Spleen (tissue), 11 donors: ENCODE data around the gene OVOL3. TPM values are rescaled to one million over a fixed set of nuclear protein-coding genes. Genes with fewer than 3 reads are reported as not detected.

Source experiments
- DNase-seq: peaks from one replicate; pipeline ENCODE4 v3.0.0-alpha.2; 2020
- H3K27ac ChIP-seq, 8 donors: fragments of 200-600 bp; sonication (generic) in 7 of 8; 1 replicate in 4 of 8; 2 replicates in 4 of 8; pipeline versions ENCODE4 v1.5.0 to v1.8.0; 2016 to 2021; ENCODE audit warnings: inconsistent platforms in 4 of 8, mild to moderate bottlenecking in 4 of 8, moderate library complexity in 1 of 8
- H3K27me3 ChIP-seq, 7 donors: fragments of 200-600 bp; sonication (generic) in 6 of 7; replicated peaks in 1 of 7; 1 replicate in 4 of 7; 2 replicates in 3 of 7; pipeline versions ENCODE4 v1.5.0 to v1.8.0; 2016 to 2021; ENCODE audit warnings: inconsistent platforms in 3 of 7, mild to moderate bottlenecking in 1 of 7
- H3K36me3 ChIP-seq, 6 donors: fragments of 200-600 bp; sonication (generic) in 5 of 6; 1 replicate in 4 of 6; 2 replicates in 2 of 6; pipeline versions ENCODE4 v1.5.0 to v1.8.0; 2016 to 2021; ENCODE audit warnings: inconsistent platforms in 2 of 6
- H3K4me1 ChIP-seq, 6 donors: fragments of 200-600 bp; sonication (generic) in 5 of 6; 1 replicate in 3 of 6; 2 replicates in 3 of 6; pipeline versions ENCODE4 v1.5.0 to v1.8.0; 2016 to 2021; ENCODE audit warnings: inconsistent platforms in 3 of 6
- H3K4me3 ChIP-seq, 8 donors: fragments of 200-600 bp; sonication (generic) in 7 of 8; 1 replicate in 4 of 8; 2 replicates in 4 of 8; pipeline versions ENCODE4 v1.5.0 to v1.8.0; 2016 to 2021; ENCODE audit warnings: inconsistent platforms in 4 of 8, mild to moderate bottlenecking in 4 of 8, moderate library complexity in 2 of 8
- H3K9me3 ChIP-seq, 8 donors: fragments of 200-600 bp; sonication (generic) in 7 of 8; 1 replicate in 4 of 8; 2 replicates in 4 of 8; pipeline versions ENCODE4 v1.5.0 to v1.8.0; 2016 to 2021; ENCODE audit warnings: inconsistent platforms in 4 of 8
- CTCF ChIP-seq, 11 experiments: fragments of 200-600 bp in 7 of 11; fragments of 450-650 bp in 4 of 11; sonication (generic) in 4 of 11; IDR thresholded peaks in 8 of 11; conservative IDR thresholded peaks in 3 of 11; 1 replicate in 7 of 11; 2 replicates in 4 of 11; pipeline versions ENCODE4 v1.4.0 to v1.8.0; 2016 to 2021; ENCODE audit warnings: antibody characterized with exemption in 11 of 11, inconsistent platforms in 4 of 11, mild to moderate bottlenecking in 1 of 11
- POLR2A ChIP-seq, 3 donors: fragments of 450-650 bp; IDR thresholded peaks; one replicate each; pipeline ENCODE4 v1.5.1; 2017; ENCODE audit warnings: antibody characterized with exemption in 3 of 3, mild to moderate bottlenecking in 1 of 3
- POLR2AphosphoS5 ChIP-seq, 3 donors: sonication (generic); formaldehyde crosslinking; IDR thresholded peaks; one replicate each; pipeline ENCODE4 v1.5.1; 2017; ENCODE audit warnings: antibody characterized with exemption in 3 of 3
- WGBS, 5 donors: extraction: QIAGEN DNeasy Blood & Tissue Kit in 3 of 5; methylation state at CpG; one replicate each; pipeline versions ENCODE4 v1.1.5 to v1.1.7; 2013 to 2018; 5-methylcytosine and 5-hydroxymethylcytosine counted together
- intact Hi-C: fragments of 100-400 bp; cut with DNase I; formaldehyde crosslinking; loops from one replicate; pipeline ENCODE4 v1.15.0; 2023; ENCODE audit warnings: low total_unique reads
- polyA plus RNA-seq, 3 donors: library from polyadenylated mRNA; stranded (reverse); fragments of 200-250 nt; gene quantifications; one replicate each; pipeline ENCODE4 v1.2.1, GENCODE V29; 2013
- total RNA-seq, 7 donors: library from RNA; depleted of rRNA in 3 of 7; stranded (reverse); fragments of >200 nt in 3 of 7; fragmentation: NEBNext Ultra II Directional in 4 of 7; extraction: Animal tissue kit (Norgen Biotek cat#: 25700) in 4 of 7; gene quantifications; one replicate each; pipeline versions ENCODE4 v1.1.0 to v1.2.1, GENCODE V29; 2016 to 2021
- donor health status: healthy with polysubstance abuse.
- donor health status: DM: no; HTN: no; CAD: no; lungs with moderate emphysema.
- donor health status: DM: no; HTN: no; CAD: no.
- donor health status: Bipolar disorder and iron deficiency.
- donor health status: healthy.
- donor health status: DM: no; HTN: no; CAD: no.
- donor health status: DM: yes; HTN: yes; CAD: no.

Gene OVOL3
- total and polyA plus RNA-seq, 10 donors, result 0.11 to 0.22 (median 0.19) TPM; not detected in 7

GRCh38 chr19:36151144-36152018, 40.4 kb downstream of the OVOL3 start:
- Histone ChIP-seq H3K4me3 (peak overlapping the region; percentile 20 to 69 (median 42)), H3K36me3 (peaks cover 0 to 70% (median 44%) of the 10 kb centered on the region in 6 donors), H3K27me3 (no peaks in the 10 kb centered on the region), H3K4me1 (peaks cover 0 to 38% (median 11%) of the 10 kb centered on the region in 6 donors), H3K9me3 (no peaks in the 10 kb centered on the region), H3K27ac (peak overlapping the region; percentile 68 to 97 (median 89))
- WGBS, 5 donors, result 72 to 90% (median 74%) methylated on average over 35 to 47 of the region's 47 CpGs
- DNase-seq, result peak; percentile 81
- TF ChIP-seq POLR2AphosphoS5 (IDR thresholded peaks at IDR 0.05), result peak; percentile 83 to 88 (median 84)
- no peak for TF ChIP-seq CTCF (IDR thresholded peaks at IDR 0.05 in 8 of 11, conservative IDR thresholded peaks at IDR 0.05 in 3 of 11)
- TF ChIP-seq POLR2A (IDR thresholded peaks at IDR 0.05), result no peak
- intact Hi-C loops, result no loop called here

- Histone ChIP-seq H3K4me1 (peaks cover 0 to 38% (median 11%) of the 10 kb centered on the region in 6 donors), H3K9me3 (no peaks in the 10 kb centered on the region), H3K36me3 (peaks cover 0 to 64% (median 38%) of the 10 kb centered on the region in 6 donors), H3K27me3 (no peaks in the 10 kb centered on the region), H3K27ac (peak overlapping the region; percentile 68 to 97 (median 89)), H3K4me3 (peak overlapping the region; percentile 20 to 69 (median 42))
- DNase-seq, result no peak
- intact Hi-C loops, result no loop called here
- TF ChIP-seq CTCF (IDR thresholded peaks at IDR 0.05 in 8 of 11, conservative IDR thresholded peaks at IDR 0.05 in 3 of 11) (no peak), POLR2AphosphoS5 (IDR thresholded peaks at IDR 0.05) (no peak), POLR2A (IDR thresholded peaks at IDR 0.05) (no peak)
- 60 to 77% (median 62%) methylated on average over 14 to 16 of the region's 16 CpGs for WGBS, 5 donors
Observed at GRCh38 chr19:36152019-36152351, 41.0 kb downstream of the OVOL3 start.

- no peaks in the 10 kb centered on the region for H3K27me3 ChIP-seq
- peaks cover 0 to 38% (median 11%) of the 10 kb centered on the region in 6 donors for H3K4me1 ChIP-seq
- no peaks in the 10 kb centered on the region for H3K9me3 ChIP-seq
- WGBS, 5 donors, result 19 to 53% (median 31%) methylated on average over 17 to 40 of the region's 40 CpGs
- DNase-seq, result peak; percentile 87
- peak within 1 kb of the TSS; percentile 20 to 69 (median 42) for H3K4me3 ChIP-seq
- H3K27ac ChIP-seq, result peak within 1 kb of the TSS; percentile 68 to 97 (median 89)
- intact Hi-C loops, result no loop called here
- TF ChIP-seq POLR2AphosphoS5 (IDR thresholded peaks at IDR 0.05) (peak; percentile 79 to 89 (median 87)), CTCF (IDR thresholded peaks at IDR 0.05 in 8 of 11, conservative IDR thresholded peaks at IDR 0.05 in 3 of 11) (no peak)
- H3K36me3 ChIP-seq, result peaks cover 0 to 59% (median 33%) of the 10 kb centered on the region in 6 donors
Observed at GRCh38 chr19:36152352-36153091, 41.6 kb downstream of the OVOL3 start, which contains the start of gene COX7A1. Gene COX7A1, minus strand, starts transcription at chr19:36152447. Its CDS starts 40 bp downstream, at chr19:36152407.
